ENCODE measurements around the gene RFLNA.

The RFLNA gene

GRCh38 chr12:124289634-124290600 lies 5.0 kb upstream of the RFLNA start:
- H3K4me3 ChIP-seq (replicated peaks; ENCODE audit: low read depth, low read length), result no peak overlapping the region
- TF ChIP-seq CTCF (IDR thresholded peaks at IDR 0.05; ENCODE audit: low read length, missing control alignments), result no peak
- no peak for DNase-seq (ENCODE audit: low read depth)

- no peak overlapping the region for H3K4me3 ChIP-seq (replicated peaks; ENCODE audit: low read depth, low read length)
- no peak for TF ChIP-seq CTCF (IDR thresholded peaks at IDR 0.05; ENCODE audit: low read length, missing control alignments)
- no peak for DNase-seq (ENCODE audit: low read depth)
These were observed 2.5 kb upstream of the RFLNA start for GRCh38 chr12:124292385-124292784.

GRCh38 chr12:124293286-124294003 lies 1.4 kb upstream of the RFLNA start:
- no peak for TF ChIP-seq CTCF (IDR thresholded peaks at IDR 0.05; ENCODE audit: low read length, missing control alignments)
- H3K4me3 ChIP-seq (replicated peaks; ENCODE audit: low read depth, low read length), result no peak overlapping the region
- DNase-seq (ENCODE audit: low read depth), result no peak

GRCh38 chr12:124295431-124296058 lies 652 bp downstream of the RFLNA start:
- H3K4me3 ChIP-seq (replicated peaks; ENCODE audit: low read depth, low read length), result peak overlapping the region; percentile 53
- no peak for TF ChIP-seq CTCF (IDR thresholded peaks at IDR 0.05; ENCODE audit: low read length, missing control alignments)
- no peak for DNase-seq (ENCODE audit: low read depth)

- H3K4me3 ChIP-seq (replicated peaks; ENCODE audit: low read depth, low read length), result peak overlapping the region; percentile 53
- no peak for TF ChIP-seq CTCF (IDR thresholded peaks at IDR 0.05; ENCODE audit: low read length, missing control alignments)
- no peak for DNase-seq (ENCODE audit: low read depth)
These were observed 1.5 kb downstream of the RFLNA start for GRCh38 chr12:124296295-124296915.

- DNase-seq (ENCODE audit: low read depth), result no peak
- TF ChIP-seq CTCF (IDR thresholded peaks at IDR 0.05; ENCODE audit: low read length, missing control alignments), result no peak
- peak overlapping the region; percentile 53 for H3K4me3 ChIP-seq (replicated peaks; ENCODE audit: low read depth, low read length)
These were observed 2.0 kb downstream of the RFLNA start for GRCh38 chr12:124296916-124297351.
